Transverse colon (tissue), 4 donors: Measurements from ENCODE around the gene NCKAP5.

Experiments used
- CTCF ChIP-seq, 5 experiments: fragments of 200-600 bp in 3 of 5; fragments of 450-650 bp in 2 of 5; sonication (generic) in 3 of 5; IDR thresholded peaks; 1 replicate in 2 of 5; 2 replicates in 3 of 5; pipeline ENCODE4 v1.5.1; 2016 to 2017; ENCODE audit warnings: antibody characterized with exemption in 5 of 5, inconsistent platforms in 3 of 5, mild to moderate bottlenecking in 2 of 5, moderate library complexity in 1 of 5
- EP300 ChIP-seq: sonication (generic); formaldehyde crosslinking; IDR thresholded peaks from one replicate; pipeline ENCODE4 v1.6.1; 2017; ENCODE audit warnings: antibody characterized with exemption, low read depth
- POLR2A ChIP-seq: fragments of 450-650 bp; IDR thresholded peaks from one replicate; pipeline ENCODE4 v1.6.1; 2016; ENCODE audit warnings: antibody characterized with exemption, mild to moderate bottlenecking, moderate library complexity
- POLR2AphosphoS5 ChIP-seq, 3 donors: sonication (generic); formaldehyde crosslinking; IDR thresholded peaks; one replicate each; pipeline ENCODE4 v1.6.1; 2016; ENCODE audit warnings: antibody characterized with exemption in 3 of 3

- no peak for TF ChIP-seq CTCF (IDR thresholded peaks at IDR 0.05)
- no peak for TF ChIP-seq POLR2AphosphoS5 (IDR thresholded peaks at IDR 0.05)
- no peak for TF ChIP-seq POLR2A
- no peak for TF ChIP-seq EP300
Observed at GRCh38 chr2:132850688-132851087, 717.6 kb downstream of the NCKAP5 start.
